RPMI7951 (cell line): ENCODE results near the gene SLC38A1. TPM values are rescaled to one million over a fixed set of nuclear protein-coding genes. Genes with fewer than 3 reads are reported as not detected.
"Not testable (repeated sequence)": the region's sequence is repeated elsewhere in the genome, so short reads cannot be mapped to it uniquely, and the experiment has no call there.

Experiments
- DNase-seq: peaks from one replicate; pipeline ENCODE4 v3.0.0-alpha.2; 2012; ENCODE audit warnings: low read depth
- total RNA-seq: library from RNA; depleted of rRNA; stranded (reverse); fragments of >200 nt; shearing (Covaris generic); gene quantifications from 2 replicates; pipeline ENCODE4 v1.2.3, GENCODE V29; 2014

Gene SLC38A1
- total RNA-seq, 1 experiment from 2014 or later = 7.3 TPM

- no peak for DNase-seq
Measured at GRCh38 chr12:46165191-46165590, 103.7 kb downstream of the SLC38A1 start.

- DNase-seq = no peak
Measured at GRCh38 chr12:46164186-46164761, 104.6 kb downstream of the SLC38A1 start.

- DNase-seq = not testable (repeated sequence)
Measured at GRCh38 chr12:46162549-46163076, 106.2 kb downstream of the SLC38A1 start.

GRCh38 chr12:46160981-46161690, 107.7 kb downstream of the SLC38A1 start:
- DNase-seq = no peak

- peak; percentile 83 for DNase-seq
Measured at GRCh38 chr12:46160101-46160980, 108.5 kb downstream of the SLC38A1 start.

GRCh38 chr12:46159309-46159901, 109.4 kb downstream of the SLC38A1 start:
- DNase-seq = no peak

- DNase-seq = peak; percentile 13
Measured at GRCh38 chr12:46158501-46158900, 110.3 kb downstream of the SLC38A1 start.

- DNase-seq = peak; percentile 81
Measured at GRCh38 chr12:46154221-46154985, 114.4 kb downstream of the SLC38A1 start.

- DNase-seq = peak; percentile 15
Measured at GRCh38 chr12:46153268-46153872, 115.5 kb downstream of the SLC38A1 start.

GRCh38 chr12:46152456-46152855, 116.4 kb downstream of the SLC38A1 start:
- no peak for DNase-seq

- no peak for DNase-seq
Measured at GRCh38 chr12:46150735-46151134, 118.1 kb downstream of the SLC38A1 start.

- no peak for DNase-seq
Measured at GRCh38 chr12:46149905-46150304, 118.9 kb downstream of the SLC38A1 start.

GRCh38 chr12:46149079-46149464, 119.8 kb downstream of the SLC38A1 start:
- DNase-seq = no peak

- DNase-seq = no peak
Measured at GRCh38 chr12:46148327-46149078, 120.3 kb downstream of the SLC38A1 start.

- no peak for DNase-seq
Measured at GRCh38 chr12:46147144-46147543, 121.7 kb downstream of the SLC38A1 start.

GRCh38 chr12:46145881-46146280, 123.0 kb downstream of the SLC38A1 start:
- no peak for DNase-seq

GRCh38 chr12:46144433-46144832, 124.4 kb downstream of the SLC38A1 start:
- no peak for DNase-seq

GRCh38 chr12:46136249-46136648, 132.6 kb downstream of the SLC38A1 start:
- DNase-seq = no peak

- DNase-seq = no peak
Measured at GRCh38 chr12:46135750-46136149, 133.1 kb downstream of the SLC38A1 start.

- no peak for DNase-seq
Measured at GRCh38 chr12:46134852-46135251, 134.0 kb downstream of the SLC38A1 start.
